Measurements from ENCODE around the gene PTGER1. TPM values are rescaled to one million over a fixed set of nuclear protein-coding genes. Genes with fewer than 3 reads are reported as not detected.

Gene PTGER1
- total and polyA plus RNA-seq, 2 experiments from 2014 or later, result 0.57 TPM; not detected in 1

GRCh38 chr19:14474827-14475226 is 327 bp downstream of the PTGER1 start:
- H3K36me3 Mint-ChIP-seq (ENCODE audit: low read depth), result peaks cover 13% of the 10 kb centered on the region
- Histone ChIP-seq H3K9me2 (ENCODE audit: insufficient read depth) (no peaks in the 10 kb centered on the region), H3K4me2 (peak overlapping the region; percentile 75), H3K79me2 (replicated peaks; ENCODE audit: insufficient read depth) (no peaks in the 10 kb centered on the region), H2AFZ (no peak overlapping the region), H4K20me1 (replicated peaks; ENCODE audit: insufficient read depth) (no peaks in the 10 kb centered on the region), H3F3A (replicated peaks; ENCODE audit: low read depth) (0 out of 2 replicates have a peak, but pooled peaks cover 9% of the 10 kb centered on the region), H3K4me3 (peak overlapping the region; percentile 43; the same call in 1 of the 2 replicates), H3K36me3 (ENCODE audit: insufficient read depth) (peaks cover 5% of the 10 kb centered on the region; the same call in 1 of the 2 replicates), H3K4me1 (ENCODE audit: insufficient read depth) (peaks cover 12% of the 10 kb centered on the region), H3K27ac (ENCODE audit: low read depth) (no peak overlapping the region), H3K27me3 (ENCODE audit: insufficient read depth) (peaks cover 18% of the 10 kb centered on the region)
- TF ChIP-seq JUNB (IDR thresholded peaks at IDR 0.05; ENCODE audit: unreplicated experiment), result no peak
- TF ChIP-seq POLR2AphosphoS5 (IDR thresholded peaks at IDR 0.05; ENCODE audit: low read depth), result peak; percentile 37; the same call in 1 of the 2 replicates
- H3K4me1 Mint-ChIP-seq, result peaks cover 31% of the 10 kb centered on the region
- H3K27me3 Mint-ChIP-seq (ENCODE audit: insufficient read depth, low read depth, poor library complexity), result peaks cover 23% of the 10 kb centered on the region
- ATAC-seq (no peak), DNase-seq (ENCODE audit: low spot score) (no peak)
- no peak overlapping the region for H3K27ac Mint-ChIP-seq
- no peak overlapping the region; the same call in 2 of the 3 replicates for H3K4me3 Mint-ChIP-seq
- no peaks in the 10 kb centered on the region for H3K9me3 Mint-ChIP-seq

- ATAC-seq (no peak), DNase-seq (ENCODE audit: low spot score) (peak; percentile 71)
- H3K4me3 Mint-ChIP-seq, result no peak overlapping the region
These were observed 1.1 kb downstream of the PTGER1 start for GRCh38 chr19:14473978-14474578.

More at GRCh38 chr19:14473978-14474578, 1.1 kb downstream of the PTGER1 start:
- Mint-ChIP-seq H3K4me1 (peaks cover 31% of the 10 kb centered on the region), H3K27ac (no peak overlapping the region), H3K9me3 (no peaks in the 10 kb centered on the region), H3K27me3 (ENCODE audit: insufficient read depth, low read depth, poor library complexity) (peaks cover 27% of the 10 kb centered on the region), H3K36me3 (ENCODE audit: low read depth) (peaks cover 14% of the 10 kb centered on the region)
- H3K4me2 ChIP-seq, result peak overlapping the region; percentile 57
- H3K4me1 ChIP-seq (ENCODE audit: insufficient read depth), result peaks cover 12% of the 10 kb centered on the region
- no peak overlapping the region for H3K27ac ChIP-seq (ENCODE audit: low read depth)
- peaks cover 18% of the 10 kb centered on the region for H3K27me3 ChIP-seq (ENCODE audit: insufficient read depth)
- H4K20me1 ChIP-seq (replicated peaks; ENCODE audit: insufficient read depth), result no peaks in the 10 kb centered on the region
- H2AFZ ChIP-seq, result no peak overlapping the region
- peaks cover 4% of the 10 kb centered on the region; the same call in 1 of the 2 replicates for H3K36me3 ChIP-seq (ENCODE audit: insufficient read depth)
- H3F3A ChIP-seq (replicated peaks; ENCODE audit: low read depth), result 0 out of 2 replicates have a peak, but pooled peaks cover 9% of the 10 kb centered on the region
- H3K79me2 ChIP-seq (replicated peaks; ENCODE audit: insufficient read depth), result no peaks in the 10 kb centered on the region
- H3K9me2 ChIP-seq (ENCODE audit: insufficient read depth), result no peaks in the 10 kb centered on the region
- H3K4me3 ChIP-seq, result peak overlapping the region; percentile 39; the same call in 1 of the 2 replicates
- TF ChIP-seq ZNF331 (CRISPR knock-in tag; IDR thresholded peaks at IDR 0.05; ENCODE audit: low read depth) (no peak), CTCF (conservative IDR thresholded peaks at IDR 0.05; ENCODE audit: low read depth in 2 of 2) (peak in 1 of 2 experiments; percentile 6; a peak in 1 of 4 replicates), POLR2AphosphoS5 (IDR thresholded peaks at IDR 0.05; ENCODE audit: low read depth) (0 out of 2 replicates have a peak, but pooled peaks have one; percentile 31)

All from GM23338 (cell line).